ENCODE results near the gene SERGEF.
"Not testable (repeated sequence)": the region's sequence is repeated elsewhere in the genome, so short reads cannot be mapped to it uniquely, and the experiment has no call there.

Gene SERGEF

DNA sequence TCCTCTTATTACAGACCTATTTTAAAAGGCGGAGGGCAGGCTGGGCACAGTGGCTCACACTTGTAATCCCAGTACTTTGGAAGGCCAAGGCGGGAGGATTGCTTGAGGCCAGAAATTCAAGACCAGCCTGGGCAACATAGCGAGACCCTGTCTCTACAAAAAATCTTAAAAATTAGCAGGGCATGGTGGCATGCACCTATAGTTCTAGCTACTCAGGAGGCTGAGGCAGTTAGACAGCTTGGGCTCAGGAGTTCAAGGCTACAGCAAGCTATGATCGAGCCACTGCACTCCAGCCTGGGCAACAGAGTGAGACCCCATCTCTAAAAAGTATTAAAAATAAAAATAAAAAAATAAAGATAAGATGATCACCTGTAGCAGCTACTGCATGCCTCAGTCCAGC, 12.7 kb downstream of the SERGEF start:
- DNase-seq (ENCODE audit: low spot score), result not testable (repeated sequence)

DNA sequence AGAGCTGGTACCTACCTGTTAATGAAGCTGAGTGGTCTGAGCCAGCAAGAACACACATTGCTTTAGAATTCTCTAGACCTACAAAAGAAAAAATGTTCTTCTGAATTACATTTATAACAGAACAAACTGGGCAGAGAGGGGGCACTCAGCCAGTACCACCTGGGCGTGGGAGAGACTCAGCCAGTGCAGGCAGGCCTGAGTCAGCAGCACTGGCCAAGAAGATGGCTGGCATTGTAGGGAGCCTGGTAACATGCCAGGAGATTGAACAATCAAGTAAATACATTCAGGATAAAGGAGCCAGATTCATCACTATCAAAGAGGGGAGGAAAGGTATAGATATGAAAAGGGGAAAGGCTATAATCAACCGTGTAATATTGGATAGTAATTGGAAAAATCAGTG, 19.9 kb downstream of the SERGEF start:
- no peak for DNase-seq (ENCODE audit: low spot score)

DNA sequence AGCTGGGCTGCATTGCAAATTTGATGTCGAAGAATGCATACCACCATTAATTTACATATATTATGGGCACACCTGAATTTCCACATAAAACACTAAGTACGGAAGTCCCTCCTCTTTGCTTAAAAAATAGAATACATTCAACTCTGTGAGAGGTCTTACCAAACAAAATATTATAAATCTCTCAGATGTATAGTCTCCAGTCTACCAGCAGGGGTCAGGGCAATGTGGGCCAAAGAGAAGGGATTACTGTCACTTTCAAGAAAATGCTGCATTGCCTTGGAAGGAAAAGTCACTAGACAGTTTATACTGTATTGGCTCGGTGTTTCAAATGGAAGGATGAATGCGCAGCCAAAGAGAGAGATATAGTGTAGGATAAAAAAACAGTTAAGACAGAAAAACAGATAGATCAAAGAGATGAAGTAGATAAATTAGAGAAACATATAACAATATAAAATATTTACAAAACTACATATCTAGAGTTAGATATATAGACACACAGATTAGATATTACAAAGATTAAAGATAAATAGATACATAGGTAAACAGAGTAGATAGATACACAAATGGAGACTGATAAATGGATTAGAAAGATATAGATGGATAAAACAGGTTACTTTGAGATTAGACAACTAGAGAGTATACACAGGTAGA, 20.9 kb downstream of the SERGEF start:
- DNase-seq (ENCODE audit: low spot score), result peak; percentile 47

DNA sequence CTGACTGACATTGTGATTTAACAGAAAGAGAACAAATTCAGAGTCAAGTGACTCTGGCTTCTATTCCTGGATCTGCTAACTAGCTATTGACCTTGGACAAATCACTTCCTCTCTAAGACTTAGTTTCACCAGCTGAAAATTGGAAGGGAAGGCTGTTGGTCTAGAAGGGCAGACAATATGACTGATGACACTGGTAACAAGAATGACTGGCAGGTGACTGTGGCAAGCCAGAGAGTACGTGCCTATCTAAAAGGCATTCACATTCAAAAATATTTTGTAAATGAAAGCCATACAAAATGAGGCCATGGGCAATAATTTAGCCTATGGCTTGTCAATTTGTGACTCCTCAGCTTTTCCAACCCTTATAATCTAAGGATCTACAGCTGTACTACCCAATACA, 23.5 kb downstream of the SERGEF start:
- no peak for DNase-seq (ENCODE audit: low spot score)

DNA sequence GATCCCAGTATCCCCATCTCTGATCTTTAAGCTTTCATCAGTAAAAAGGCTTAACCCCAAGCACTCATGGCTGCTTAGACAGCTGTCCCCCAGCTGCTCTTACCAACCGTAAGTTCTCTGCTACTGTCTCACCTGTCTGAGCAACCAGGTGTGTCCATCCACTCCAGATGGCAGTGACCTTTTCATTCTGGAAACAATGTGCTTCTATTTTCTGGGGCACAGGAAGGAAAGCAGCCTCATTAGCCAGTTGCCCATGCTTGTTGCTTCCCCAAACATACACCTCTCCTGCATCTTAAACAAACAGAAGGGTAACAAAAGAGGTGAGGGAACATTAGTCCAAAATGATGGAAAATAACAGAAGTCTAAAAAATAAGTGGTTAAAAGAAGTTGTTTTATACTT, 24.4 kb downstream of the SERGEF start:
- DNase-seq (ENCODE audit: low spot score), result no peak

DNA sequence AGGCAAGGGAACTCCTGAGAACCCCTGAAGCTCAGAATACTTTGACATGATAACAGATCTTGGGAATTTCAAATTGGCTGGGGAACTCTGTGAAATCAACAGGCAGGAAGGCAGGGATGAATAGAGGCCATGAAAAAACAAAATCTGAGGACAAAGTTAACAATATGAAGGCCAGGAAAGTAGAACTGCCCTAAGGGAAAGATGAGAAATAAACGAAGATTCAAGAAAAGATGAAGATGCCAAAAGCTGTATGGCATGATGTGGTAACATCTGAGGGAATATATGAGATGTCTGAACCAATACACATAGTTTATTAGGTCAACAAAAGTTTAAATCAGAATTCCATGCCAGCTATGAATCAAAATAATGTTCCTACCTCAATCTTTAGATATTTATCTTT, 25.0 kb downstream of the SERGEF start:
- DNase-seq (ENCODE audit: low spot score), result no peak

DNA sequence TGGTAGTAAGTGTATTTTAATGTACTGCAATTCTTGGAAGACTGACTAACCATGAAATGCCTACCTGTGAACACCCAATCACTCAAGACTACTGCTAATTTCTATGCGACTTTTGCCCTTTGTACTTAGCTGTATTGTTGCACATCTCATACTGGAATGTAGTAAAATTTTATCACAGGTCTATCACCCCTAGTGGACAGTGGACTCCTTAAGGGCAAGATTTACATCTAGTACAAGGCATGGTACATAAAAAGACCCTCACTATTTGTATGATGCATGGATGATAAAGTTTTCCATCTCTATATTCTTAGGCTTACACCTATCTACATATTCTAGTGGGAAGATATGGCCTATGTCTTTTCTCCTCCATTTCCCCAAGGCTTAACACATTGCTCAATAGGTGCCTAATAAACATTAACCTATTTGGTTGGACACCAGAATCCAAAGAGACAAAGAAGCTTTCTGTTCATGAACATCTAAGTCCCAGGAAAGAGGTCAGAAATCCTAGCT, 26.1 kb downstream of the SERGEF start:
- DNase-seq (ENCODE audit: low spot score), result no peak

DNA sequence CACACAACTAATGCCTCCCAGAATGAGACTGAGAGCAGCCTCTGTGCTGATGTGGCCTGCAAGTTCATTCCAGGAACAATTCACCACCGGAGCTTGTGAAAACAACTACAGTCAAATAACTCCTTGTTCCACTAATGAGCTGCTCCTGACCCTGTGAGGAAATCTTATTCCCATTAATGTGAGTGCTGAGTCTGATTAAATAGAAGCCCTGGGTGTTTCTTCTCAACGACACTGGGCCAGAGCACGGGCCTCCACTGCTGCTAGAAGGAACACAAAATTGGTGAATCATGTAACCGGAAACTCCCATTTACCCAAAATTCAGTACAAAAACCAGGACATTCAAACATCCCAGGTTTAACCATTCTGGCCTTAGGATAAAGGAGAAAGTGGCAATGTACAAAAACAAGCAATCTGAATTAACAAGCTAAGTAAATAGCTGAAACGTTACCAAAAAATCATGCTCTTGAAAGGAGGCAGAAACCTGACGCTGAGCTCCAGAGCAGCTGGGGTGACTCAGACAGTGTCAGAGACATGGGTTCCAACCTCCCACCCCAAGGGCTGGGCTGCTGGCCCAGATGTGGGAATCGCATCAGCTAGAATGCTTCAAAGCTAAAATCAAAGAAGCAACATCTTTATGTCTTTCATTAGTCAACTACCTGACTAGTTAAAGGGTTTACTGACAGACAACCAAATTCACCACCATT, 26.7 kb downstream of the SERGEF start:
- no peak for DNase-seq (ENCODE audit: low spot score)

DNA sequence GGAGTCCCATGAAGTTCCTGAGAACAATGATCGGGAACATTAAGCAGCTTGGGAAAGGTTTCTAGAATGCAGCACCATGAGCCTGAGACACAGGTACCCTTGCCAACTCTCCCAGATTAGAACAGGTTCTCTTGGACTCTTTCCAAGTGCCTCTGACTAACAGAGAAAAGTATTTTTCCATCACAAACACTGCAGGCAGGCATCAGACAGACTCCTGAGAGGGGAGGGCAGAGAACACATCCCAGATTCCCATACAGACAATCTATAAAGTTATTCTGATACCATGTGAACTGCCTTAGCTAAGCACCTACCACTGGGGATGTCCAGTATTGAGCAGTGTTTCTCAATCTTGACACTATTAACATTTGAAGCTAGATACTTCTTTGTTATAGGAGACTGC, 27.3 kb downstream of the SERGEF start:
- no peak for DNase-seq (ENCODE audit: low spot score)

DNA sequence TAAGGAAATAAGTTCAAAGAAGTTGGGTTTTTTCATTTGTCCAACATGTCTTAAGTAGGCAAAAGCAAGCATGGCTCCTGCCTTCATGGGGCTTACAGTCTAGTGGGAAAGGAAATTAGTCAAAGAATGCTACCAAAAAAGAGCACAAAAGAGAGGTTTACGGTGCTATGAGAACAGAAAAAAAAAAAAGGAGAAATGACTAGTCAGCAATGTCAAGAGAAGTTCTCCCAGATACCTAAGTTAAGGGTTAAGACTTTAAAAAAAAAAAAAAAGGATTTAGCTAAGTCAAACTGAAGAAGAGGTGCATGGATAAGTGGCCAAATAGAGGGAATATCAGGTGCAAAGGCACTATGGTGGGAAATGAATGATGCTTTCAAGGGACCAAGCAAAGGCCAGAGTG, 29.3 kb downstream of the SERGEF start:
- DNase-seq (ENCODE audit: low spot score), result no peak

DNA sequence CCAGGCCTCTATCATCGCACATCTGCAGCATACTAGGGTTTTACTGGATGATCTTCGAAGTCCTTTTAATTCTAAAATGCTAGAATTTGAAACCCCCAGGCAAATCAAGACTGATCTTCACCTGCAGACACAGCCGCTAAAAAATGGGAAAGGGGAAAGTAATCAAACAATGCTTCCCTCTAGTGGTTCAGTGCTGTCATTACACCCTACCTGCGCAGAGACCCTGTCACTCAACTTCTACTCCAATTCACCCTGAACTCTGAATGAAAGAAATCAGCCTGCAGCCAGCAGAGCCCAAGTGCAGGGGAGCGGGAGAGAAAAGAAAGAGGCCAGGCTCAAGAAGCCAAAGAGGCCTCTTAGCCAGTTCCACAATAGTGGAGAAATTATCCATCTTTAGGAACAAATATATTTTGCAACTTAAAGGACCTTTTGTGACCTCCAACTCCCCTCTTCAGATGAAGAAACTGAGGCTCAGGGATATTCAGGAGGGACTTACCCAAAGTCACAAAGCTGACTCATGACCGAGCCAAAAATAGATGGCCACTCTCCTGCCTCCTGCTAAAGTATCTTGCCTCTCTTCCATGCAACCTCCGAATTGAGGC, 33.0 kb downstream of the SERGEF start:
- peak; percentile 42 for DNase-seq (ENCODE audit: low spot score)

DNA sequence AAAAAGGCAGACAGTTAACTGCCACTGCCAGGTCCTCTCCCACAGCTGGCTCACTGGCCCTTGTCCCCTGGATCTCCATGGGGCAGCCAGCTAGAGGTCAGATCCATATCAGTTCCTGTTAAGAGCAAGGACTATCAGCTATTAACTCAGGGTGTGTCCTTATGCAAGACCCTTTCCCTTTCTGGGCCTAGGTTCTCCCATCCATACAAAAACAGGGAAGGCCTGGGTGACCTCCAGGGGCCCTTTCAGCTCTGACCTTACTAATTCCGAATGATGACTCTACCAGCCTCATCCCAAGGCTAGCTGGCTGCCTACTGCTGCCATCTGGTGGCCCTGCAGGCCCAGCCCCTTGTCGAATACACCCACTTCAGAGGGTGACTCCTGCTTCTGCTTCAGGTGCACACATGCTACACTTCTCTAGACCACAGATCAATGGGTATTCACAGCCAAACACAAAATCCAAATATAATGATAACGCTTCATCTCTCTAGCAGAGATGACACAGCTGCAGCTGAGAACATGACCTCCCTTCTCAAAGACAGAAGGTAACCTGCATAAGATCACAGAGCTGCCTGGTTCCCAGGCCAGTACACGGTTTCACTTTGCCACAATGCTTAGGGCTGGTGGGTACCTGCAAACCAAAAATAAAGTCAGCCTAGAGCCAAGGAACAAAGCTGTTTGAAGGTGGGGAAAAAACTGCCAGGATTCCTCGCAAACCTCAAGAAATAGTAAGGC, 34.1 kb downstream of the SERGEF start:
- DNase-seq (ENCODE audit: low spot score), result peak; percentile 10

DNA sequence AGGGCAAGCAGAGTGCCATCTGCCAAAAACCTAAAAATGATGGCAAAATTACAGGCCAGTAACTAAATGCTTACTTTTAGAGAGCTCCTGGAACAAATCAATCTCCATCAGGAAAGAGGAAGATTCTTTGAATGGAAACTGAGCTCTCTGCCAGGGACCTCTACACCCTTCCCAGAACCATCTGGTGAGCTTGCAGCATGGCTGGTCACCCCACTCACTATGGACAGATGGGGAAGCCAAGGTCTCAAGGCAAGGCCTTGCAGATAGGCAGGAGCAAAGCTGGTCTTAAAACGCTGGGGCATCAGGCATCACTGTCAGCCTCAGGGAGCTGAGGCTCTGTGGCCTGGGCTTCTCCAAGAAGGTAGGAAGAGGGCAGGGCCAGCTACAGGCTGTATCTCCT, 36.2 kb downstream of the SERGEF start:
- DNase-seq (ENCODE audit: low spot score), result no peak

DNA sequence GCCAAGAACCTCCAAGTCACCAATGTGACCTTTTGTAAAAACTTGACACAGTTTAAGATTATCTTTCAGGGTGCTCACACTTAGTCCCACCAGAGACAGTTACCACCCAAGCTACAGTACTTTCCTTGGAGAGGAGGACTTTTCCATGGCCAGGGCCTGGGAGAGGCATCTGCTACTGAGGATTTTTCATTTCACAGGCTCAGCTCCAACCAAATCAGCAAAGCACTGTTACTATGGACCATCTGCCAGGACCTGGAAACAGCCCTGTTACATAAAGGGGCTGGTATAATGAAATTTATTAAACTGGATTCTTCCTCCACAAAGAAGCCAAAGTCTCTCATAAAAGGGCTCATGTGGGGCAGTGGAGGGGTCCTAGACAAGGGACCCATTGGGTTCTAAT, 38.6 kb downstream of the SERGEF start:
- DNase-seq (ENCODE audit: low spot score), result no peak

DNA sequence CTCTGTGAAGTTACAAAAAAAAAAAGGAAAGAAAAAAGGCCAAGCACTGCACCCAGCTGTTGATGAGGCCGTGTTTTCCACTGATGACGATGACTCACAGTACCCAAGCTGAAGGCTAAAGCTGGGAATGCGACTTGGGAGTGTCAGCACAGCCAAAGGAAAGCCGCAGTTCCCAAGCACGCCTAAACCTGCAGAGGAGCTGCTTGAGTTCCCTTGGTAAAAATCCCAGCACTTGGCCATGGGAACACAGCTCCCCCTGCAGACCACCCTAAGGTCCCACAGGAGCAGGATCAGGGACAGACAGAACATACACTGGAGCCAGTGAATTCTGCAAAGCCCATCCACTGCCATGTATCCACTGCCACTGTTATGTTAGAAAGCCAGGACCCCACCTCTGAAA, 39.9 kb downstream of the SERGEF start:
- DNase-seq (ENCODE audit: low spot score), result no peak

DNA sequence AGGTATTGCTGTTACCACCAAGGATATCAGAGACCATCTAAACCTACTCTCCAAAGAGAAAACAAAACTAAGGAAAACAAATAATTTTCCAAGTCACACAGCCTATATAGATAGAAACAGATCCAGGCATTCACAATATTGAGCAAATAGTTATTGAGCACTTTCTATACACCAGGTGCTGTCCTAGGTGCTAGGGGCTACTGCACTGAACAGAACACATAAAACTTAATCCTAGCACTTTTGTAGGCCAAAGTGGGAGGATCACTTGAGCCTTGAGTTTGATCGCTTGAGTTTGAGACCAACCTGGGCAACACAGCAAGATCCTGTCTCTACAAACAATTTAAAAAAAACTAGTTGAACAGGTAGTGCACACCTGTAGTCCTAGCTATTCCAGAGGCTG, 44.6 kb downstream of the SERGEF start:
- no peak for DNase-seq (ENCODE audit: low spot score)

DNA sequence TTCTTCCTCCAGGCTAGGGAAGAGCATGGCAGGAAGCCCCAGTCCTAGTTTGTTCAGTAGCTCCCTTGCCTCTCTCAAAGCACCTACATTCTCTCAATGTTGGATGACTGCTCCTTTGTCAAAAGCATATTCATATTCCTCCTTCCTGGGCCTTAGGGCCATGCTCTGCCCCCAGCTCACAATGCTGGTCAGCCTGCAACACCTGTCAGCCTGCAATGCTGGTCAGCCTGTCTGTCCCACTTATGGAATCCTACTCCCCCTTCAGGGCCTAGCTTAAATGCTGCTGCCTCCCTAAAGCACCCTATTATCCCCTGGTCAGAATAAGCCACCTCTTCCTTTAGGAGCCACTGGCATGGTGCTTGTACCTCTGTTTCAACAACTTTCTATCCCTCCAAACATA, 45.2 kb downstream of the SERGEF start:
- no peak for DNase-seq (ENCODE audit: low spot score)

DNA sequence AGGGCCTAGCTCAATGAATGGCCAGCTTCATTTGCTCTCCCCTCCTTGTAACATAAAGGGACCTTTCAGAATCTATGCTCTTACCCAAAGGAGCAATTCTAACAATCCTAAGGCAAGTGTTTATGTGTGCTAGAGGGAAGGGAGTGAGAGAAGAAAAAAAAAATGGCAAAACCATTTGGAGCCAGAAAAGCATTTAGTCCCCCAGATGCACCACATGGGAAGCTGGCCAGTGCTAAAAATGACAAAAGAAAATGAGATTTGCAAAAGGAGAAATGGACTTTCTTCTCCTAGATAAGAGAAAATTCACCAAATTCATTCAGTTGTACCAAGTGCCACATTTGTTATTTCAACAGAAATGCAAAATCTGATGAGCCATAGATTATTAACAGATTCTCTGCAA, 52.8 kb downstream of the SERGEF start:
- DNase-seq (ENCODE audit: low spot score), result no peak

DNA sequence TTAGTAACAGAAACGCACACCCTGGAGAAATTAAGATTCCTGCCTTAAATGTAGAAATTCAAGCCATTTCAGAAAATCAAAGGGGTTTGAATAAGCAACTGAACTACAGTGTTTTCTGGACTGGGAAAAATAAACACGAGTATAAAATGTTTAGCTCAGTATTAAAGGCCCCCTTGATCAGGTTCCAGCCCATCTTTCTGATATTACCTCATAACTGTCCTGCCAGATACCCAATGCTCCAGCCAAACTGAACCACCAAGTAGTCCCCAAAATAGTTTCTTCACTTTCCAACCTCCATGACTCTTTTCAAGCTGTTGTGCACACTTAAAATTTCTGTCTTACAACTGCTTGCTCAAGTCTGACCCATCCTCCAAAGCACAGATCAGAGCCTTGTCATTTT, 54.4 kb downstream of the SERGEF start:
- no peak for DNase-seq (ENCODE audit: low spot score)

DNA sequence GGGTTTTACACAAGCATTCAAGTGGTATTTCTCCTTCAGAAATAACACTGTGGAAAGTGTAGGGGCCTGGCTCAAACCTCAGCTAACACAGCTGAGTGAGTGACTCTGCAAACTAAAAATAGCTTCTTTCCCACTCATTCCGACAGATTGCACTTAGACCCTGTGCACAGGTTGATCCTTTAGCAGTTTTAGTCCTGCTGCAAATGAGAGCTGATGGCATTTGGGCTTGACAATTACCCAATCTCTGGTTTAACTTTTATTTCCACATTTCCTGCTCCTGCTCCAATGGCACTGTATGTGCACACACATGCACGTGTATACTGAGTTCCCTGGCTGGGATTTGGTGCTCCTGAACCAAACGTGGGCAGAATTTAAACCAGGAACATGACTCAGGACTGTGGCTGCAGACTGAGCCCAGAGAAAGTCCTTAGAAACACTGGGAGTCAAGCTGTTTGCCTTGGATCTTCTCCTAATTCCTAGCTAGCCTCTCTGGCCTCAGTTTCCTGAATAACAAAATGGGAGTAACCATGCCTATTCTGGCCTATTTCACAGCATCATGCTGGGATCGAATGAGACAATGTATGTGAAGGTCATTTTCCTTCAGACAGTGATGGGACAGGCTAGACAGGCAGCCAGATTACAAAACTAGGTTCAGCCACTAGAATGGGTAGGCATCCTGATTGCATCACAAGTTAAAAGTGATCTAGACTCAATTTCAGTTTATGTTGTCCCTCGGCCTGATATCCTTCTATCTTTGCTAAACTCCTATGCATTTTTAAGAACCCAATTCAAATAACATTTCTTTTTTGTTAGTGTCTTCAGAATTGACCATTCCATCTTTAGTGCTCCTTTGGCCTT, 58.2 kb downstream of the SERGEF start:
- no peak for DNase-seq (ENCODE audit: low spot score)

DNA sequence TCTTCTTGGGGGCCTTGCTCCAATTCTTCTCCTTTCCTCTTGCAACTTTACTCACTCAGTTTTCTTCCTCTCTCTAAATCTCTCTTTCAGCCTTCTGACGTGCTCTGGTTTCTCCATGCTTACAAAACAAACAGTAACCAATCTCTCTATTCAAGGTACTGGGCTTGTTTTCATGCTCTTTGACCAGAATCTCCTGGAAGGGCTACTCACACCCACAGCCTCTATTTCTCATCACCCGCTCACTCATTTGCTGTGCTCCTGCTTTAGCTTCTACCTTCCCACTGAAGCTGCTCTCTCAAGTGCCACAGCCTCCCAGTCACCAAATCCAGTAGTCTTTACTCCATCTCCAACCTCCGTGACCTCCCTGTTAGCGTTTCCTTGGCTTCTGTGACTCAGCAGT, 60.4 kb downstream of the SERGEF start:
- no peak for DNase-seq (ENCODE audit: low spot score)
